Kidney (tissue), 14 donors: ENCODE measurements around the gene RALGPS1. TPM values are rescaled to one million over a fixed set of nuclear protein-coding genes. Genes with fewer than 3 reads are reported as not detected.

Experiments used
- DNase-seq, 5 donors: peaks; one replicate each; pipeline ENCODE4 v3.0.0-alpha.2; 2013 to 2020
- FAIRE-seq: peaks from 2 replicates; lab custom pipeline; 2012; peaks lifted over from hg19 to GRCh38; lab: Jason Lieb, UNC
- H3K27ac ChIP-seq, 2 donors: one replicate each; pipeline ENCODE4 v1.7.0; 2013; ENCODE audit warnings: low read depth in 2 of 2, low read length in 2 of 2, inconsistent platforms in 1 of 2
- H3K27me3 ChIP-seq: one replicate; pipeline ENCODE4 v1.7.1; 2013; ENCODE audit warnings: low read length, inconsistent platforms; ENCODE audit not compliant: control insufficient read depth, insufficient read depth
- H3K36me3 ChIP-seq, 3 donors: one replicate each; pipeline versions ENCODE4 v1.7.0 to v1.7.1; 2013; ENCODE audit warnings: low read length in 3 of 3, control low read depth in 1 of 3, inconsistent platforms in 1 of 3; ENCODE audit not compliant: insufficient read depth in 3 of 3, control insufficient read depth in 2 of 3
- H3K4me1 ChIP-seq, 3 donors: one replicate each; pipeline versions ENCODE4 v1.7.0 to v1.7.1; 2013; ENCODE audit warnings: low read length in 3 of 3, inconsistent platforms in 1 of 3, low read depth in 1 of 3; ENCODE audit not compliant: control insufficient read depth in 2 of 3, insufficient read depth in 2 of 3
- H3K4me3 ChIP-seq, 3 donors: one replicate each; pipeline versions ENCODE4 v1.7.0 to v1.8.1; 2013; ENCODE audit warnings: low read length in 3 of 3, control low read depth in 1 of 3, inconsistent platforms in 1 of 3
- H3K9ac ChIP-seq, 3 donors: one replicate each; pipeline versions ENCODE4 v1.7.0 to v1.7.1; 2013; ENCODE audit warnings: low read length in 3 of 3, control low read depth in 1 of 3, inconsistent platforms in 1 of 3
- H3K9me3 ChIP-seq, 3 donors: one replicate each; pipeline versions ENCODE4 v1.7.0 to v1.7.1; 2013; ENCODE audit warnings: low read length in 3 of 3, control low read depth in 1 of 3, inconsistent platforms in 1 of 3; ENCODE audit not compliant: control insufficient read depth in 2 of 3, insufficient read depth in 1 of 3
- CTCF ChIP-seq: IDR thresholded peaks from 3 replicates; pipeline ENCODE4 v1.5.1; 2012; ENCODE audit warnings: mild to moderate bottlenecking, moderate library complexity, borderline replicate concordance; ENCODE audit not compliant: insufficient read depth; ENCODE audit errors: extremely low read depth
- intact Hi-C: fragments of 100-400 bp; cut with DNase I; formaldehyde crosslinking; loops from one replicate; pipeline ENCODE4 v1.11.1; 2022
- polyA plus RNA-seq: library from polyadenylated mRNA; stranded (reverse); fragments of 350-450 nt; fragmentation: Illumina TruSeq; extraction: RNeasy Lipid Tissue Mini Kit (QIAGEN cat#74804); gene quantifications from one replicate; pipeline ENCODE4 v1.2.3, GENCODE V29; 2014; ENCODE audit warnings: low read depth, low replicate concordance; ENCODE audit not compliant: insufficient read depth
- total RNA-seq: library from RNA; stranded (reverse); fragmentation: NEBNext Ultra II Directional; extraction: Animal tissue kit (Norgen Biotek cat#: 25700); gene quantifications from one replicate; pipeline ENCODE4 v1.2.1, GENCODE V29; 2021
- donor health status: control.
- donor health status: control.
- donor health status: control.
- donor health status: control.
- donor health status: control.
- donor health status: DM: yes; HTN: yes; CAD: no.
- donor health status: Normal renal cell carcinoma (clear cell type).

The RALGPS1 gene
- total and polyA plus RNA-seq, 2 donors from 2014 or later = 9.4 to 25.2 TPM

GRCh38 chr9:127172066-127172707, 257.6 kb downstream of the RALGPS1 start:
- Histone ChIP-seq H3K27me3 (no peaks in the 10 kb centered on the region), H3K36me3 (peaks cover 0 to 3% (median 0%) of the 10 kb centered on the region in 3 donors), H3K4me1 (no peaks in the 10 kb centered on the region), H3K4me3 (no peak overlapping the region), H3K9ac (no peak overlapping the region), H3K27ac (no peak overlapping the region), H3K9me3 (no peaks in the 10 kb centered on the region)
- intact Hi-C loops = no loop called here
- FAIRE-seq (no peak), DNase-seq (peak in 1 of 5 donors; percentile 13)
- TF ChIP-seq CTCF = no peak

- no peak for FAIRE-seq
Measured at GRCh38 chr9:127173063-127173462, 258.5 kb downstream of the RALGPS1 start.

DNA sequence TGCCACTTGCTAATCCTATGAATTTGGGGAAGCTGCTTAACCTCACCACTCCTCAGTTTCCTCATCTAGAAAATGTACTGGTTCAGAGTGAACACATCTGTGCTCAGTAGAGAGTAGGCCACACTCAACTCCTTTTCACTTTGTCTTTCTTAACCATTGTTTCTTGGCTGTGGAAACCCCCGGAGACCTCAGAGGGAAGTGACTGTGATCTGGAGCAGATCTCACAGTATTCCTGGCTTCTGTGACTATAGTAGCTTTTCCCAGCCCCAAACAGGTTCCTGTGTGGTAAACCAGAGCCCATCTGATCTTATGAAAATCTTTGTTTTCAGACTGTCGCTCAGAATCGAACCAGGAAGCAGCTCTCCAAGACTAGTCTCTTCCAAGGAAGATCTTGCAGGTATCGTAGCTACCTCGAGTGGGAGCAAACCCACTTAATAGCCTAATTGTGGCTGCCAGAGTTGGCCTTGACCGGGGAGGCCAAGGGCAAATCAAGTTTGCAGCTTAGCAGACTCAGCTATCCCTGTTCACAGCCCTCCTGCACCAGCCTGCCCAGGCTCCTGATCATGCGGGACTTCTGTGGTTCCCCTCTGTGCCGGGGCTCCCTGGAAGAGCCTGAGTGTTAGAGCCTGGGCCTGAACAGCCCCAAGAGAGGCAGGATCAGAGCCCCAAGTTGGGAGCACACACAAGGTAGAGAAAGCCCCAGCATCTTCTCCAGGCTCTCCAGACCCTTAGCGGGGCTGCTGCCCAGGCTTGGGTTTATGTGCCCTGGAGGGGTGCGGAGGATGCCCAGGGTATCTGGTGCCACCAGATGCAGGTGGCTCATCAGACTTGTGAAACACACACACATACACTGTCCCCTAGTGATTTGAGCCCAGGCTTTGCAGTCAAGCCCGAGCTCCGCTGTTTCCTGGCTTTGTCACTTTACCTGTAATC, 260.1 kb downstream of the RALGPS1 start:
- intact Hi-C loops = no loop called here
- no peak overlapping the region for H3K4me3 ChIP-seq
- no peaks in the 10 kb centered on the region for H3K9me3 ChIP-seq
- DNase-seq (peak in 2 of 5 donors; percentile 23 to 43), FAIRE-seq (no peak)
- H3K9ac ChIP-seq = no peak overlapping the region
- peaks cover 0 to 19% (median 12%) of the 10 kb centered on the region in 3 donors for H3K4me1 ChIP-seq
- no peaks in the 10 kb centered on the region for H3K27me3 ChIP-seq
- H3K27ac ChIP-seq = no peak overlapping the region
- H3K36me3 ChIP-seq = peaks cover 0 to 3% (median 0%) of the 10 kb centered on the region in 3 donors
- TF ChIP-seq CTCF = no peak

More at GRCh38 chr9:127173063-127173462, 258.5 kb downstream of the RALGPS1 start:
- H3K4me3 ChIP-seq = no peak overlapping the region
- no peak overlapping the region for H3K27ac ChIP-seq
- peaks cover 0 to 4% (median 0%) of the 10 kb centered on the region in 3 donors for H3K4me1 ChIP-seq
- TF ChIP-seq CTCF = no peak
- H3K36me3 ChIP-seq = peaks cover 0 to 3% (median 0%) of the 10 kb centered on the region in 3 donors
- no peak overlapping the region for H3K9ac ChIP-seq
- intact Hi-C loops = no loop called here
- H3K9me3 ChIP-seq = no peaks in the 10 kb centered on the region
- peak in 1 of 5 donors; percentile 19 for DNase-seq
- no peaks in the 10 kb centered on the region for H3K27me3 ChIP-seq
